ENCODE data around the gene BIRC2.

BIRC2 gene

DNA sequence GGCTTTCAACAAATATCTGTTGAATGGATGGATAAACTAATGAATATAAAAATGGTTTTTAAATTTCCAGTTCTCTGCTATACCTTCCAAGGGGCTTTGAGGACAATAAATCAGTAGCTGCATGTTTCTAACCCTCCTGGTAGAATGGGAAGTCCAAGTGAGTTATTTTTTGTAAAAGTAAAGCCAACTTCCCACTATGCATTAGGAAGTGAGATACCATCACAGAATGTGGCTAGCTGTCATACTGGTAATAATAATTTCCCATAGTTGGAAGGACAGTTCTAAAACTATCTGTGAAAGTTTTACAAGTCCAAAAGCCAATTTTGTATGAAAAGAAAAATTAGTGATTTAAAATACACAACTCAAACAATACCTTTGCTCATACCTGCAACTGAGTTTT, 55.5 kb downstream of the BIRC2 start:
- no peak for DNase-seq (ENCODE audit: low spot score)

DNA sequence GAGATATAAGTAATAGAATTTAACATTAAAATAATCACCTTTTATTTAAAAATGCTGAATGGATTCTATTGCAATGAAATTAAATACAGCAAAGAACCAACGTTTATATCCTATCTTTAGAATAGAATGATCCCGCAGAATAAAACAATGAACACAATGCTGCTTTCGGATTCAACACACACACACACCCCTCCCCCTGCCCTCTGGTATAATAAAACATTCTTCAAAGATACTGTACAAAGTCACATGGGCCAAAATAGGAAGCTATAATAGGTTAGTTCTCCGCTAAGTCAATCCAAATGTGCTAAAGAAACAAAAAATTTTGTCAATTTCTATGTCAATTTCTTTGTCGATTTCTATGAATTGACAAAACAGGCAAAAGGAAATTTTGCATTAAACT, 58.5 kb downstream of the BIRC2 start:
- DNase-seq (ENCODE audit: low spot score): no peak

DNA sequence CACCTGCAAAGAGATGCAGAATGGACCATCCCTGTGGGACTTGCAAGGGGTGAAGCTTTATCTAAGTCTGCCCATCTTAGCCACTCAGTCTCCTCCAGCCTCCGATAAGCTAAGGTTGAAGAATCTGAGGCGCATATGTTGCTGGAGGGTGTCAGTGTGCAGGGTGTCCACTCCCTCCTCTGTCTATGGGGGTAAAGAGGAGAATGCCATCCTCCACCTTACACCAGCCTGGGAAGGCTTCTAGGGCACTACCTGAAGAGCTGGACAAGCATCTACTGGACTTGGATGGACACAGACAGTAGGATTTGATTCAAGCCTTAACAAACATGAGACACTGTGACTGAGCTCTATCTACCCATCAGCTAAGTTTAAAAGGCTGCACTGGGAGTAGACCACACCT, 59.1 kb downstream of the BIRC2 start:
- DNase-seq (ENCODE audit: low spot score): no peak

DNA sequence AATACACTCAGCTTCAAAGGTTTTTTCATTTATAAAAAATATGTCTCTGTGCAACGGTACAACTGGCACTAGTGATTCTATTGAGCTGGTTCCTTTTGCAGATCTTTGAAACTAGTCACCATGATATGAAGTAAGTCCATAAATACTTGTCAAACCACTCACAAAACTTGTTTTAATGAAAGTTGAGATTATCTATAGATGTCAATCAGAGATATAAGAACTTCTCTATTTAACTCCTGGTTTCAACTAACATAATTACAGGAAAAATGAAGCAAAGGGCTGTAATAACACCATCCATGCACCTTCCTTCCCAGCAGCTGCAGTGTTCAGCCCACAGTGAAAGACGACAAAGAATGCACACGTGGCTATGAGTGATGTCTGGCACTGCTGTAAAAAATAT, 60.9 kb downstream of the BIRC2 start:
- DNase-seq (ENCODE audit: low spot score): no peak

DNA sequence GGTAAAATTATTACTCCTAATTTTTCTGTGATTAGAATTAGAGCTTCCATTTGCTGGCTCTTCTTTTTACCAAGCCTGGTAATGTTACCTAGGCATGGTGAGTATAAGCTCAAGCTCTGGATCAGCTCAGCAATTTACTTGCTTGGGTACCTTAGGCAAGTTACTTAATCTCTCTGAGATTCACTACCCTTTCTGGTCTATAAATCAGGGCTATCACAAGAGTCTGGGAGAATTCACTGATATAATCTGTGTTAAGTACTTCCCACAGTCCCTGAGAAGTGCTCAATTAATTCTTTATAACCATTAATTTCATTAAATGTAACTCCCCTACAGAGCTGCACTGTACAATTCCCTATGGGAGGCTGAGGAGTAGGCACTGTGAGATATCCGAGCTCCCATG, 61.3 kb downstream of the BIRC2 start:
- no peak for DNase-seq (ENCODE audit: low spot score)

DNA sequence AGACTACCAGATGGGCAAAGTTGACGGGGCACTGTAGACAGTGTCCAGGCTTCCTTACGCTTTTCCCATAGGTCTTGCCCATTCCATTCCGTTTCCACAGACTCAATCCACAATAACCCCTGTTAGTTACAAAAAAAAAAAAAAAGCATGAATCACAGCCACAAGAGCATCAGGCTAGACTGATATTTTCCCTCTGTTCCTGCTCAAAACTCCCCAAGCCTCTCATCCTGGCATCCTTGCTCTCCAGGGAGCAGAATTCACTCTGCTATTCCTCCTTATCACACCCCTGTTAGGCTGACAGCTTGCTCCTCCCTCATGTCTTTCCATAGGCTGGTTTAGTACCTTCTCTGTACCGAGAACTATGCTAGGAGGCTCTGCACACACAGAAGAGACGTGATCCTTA, 63.4 kb downstream of the BIRC2 start:
- DNase-seq (ENCODE audit: low spot score): no peak

DNA sequence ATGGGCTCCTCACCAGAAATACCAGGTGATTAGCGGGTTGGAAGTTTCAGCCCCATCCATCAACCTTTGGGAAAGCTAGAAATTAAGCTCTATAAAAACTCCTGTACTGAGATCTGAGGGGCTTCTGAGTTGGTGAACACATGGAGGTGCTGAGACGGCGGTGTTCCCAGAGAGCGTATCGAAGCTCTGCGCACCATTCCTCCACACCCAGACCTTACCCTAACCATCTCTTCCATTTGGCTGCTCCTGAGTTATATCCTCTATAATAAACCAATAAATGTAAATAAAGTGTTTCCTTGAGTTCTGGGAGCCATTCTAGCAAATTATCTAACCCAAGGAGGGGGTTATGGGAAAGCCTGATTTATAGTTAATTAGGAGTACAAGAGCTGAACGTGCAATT, 64.1 kb downstream of the BIRC2 start:
- DNase-seq (ENCODE audit: low spot score): no peak

DNA sequence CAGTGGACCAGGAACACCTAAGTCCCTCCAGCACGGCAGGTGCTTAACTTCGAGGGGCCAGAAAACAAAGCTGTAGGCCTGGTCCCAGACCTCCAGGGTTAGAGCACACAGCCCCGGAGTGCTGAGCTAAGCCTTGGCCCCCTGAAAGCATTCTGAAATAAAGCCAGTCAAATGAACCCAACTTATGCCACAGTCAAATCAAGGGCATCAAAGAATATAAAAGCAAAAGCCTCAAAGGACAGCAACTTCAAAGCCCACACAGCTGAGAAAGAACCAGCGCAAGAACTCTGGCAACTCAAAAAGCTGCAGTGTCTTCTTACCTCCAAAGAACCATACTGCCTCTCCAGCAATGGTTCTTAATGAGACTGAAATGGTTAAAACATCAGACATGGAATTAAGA, 66.5 kb downstream of the BIRC2 start:
- no peak for DNase-seq (ENCODE audit: low spot score)

DNA sequence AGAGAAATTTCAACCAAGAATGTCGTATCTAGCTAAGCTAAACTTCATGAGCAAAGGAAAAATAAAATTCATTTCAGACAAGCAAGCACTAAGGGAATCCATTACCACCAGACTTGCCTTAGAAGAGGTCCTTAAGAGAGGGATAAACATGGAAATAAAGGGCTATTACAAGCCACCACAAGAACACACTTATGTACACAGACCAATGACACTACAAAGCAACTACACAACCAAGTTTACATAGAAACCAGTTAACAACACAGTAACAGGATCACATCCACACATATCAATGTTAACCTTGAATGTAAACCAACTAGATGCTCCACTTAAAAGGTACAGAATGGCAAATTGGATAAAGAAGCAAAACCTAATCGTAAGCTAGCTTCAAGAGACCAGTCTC, 67.5 kb downstream of the BIRC2 start:
- no peak for DNase-seq (ENCODE audit: low spot score)

DNA sequence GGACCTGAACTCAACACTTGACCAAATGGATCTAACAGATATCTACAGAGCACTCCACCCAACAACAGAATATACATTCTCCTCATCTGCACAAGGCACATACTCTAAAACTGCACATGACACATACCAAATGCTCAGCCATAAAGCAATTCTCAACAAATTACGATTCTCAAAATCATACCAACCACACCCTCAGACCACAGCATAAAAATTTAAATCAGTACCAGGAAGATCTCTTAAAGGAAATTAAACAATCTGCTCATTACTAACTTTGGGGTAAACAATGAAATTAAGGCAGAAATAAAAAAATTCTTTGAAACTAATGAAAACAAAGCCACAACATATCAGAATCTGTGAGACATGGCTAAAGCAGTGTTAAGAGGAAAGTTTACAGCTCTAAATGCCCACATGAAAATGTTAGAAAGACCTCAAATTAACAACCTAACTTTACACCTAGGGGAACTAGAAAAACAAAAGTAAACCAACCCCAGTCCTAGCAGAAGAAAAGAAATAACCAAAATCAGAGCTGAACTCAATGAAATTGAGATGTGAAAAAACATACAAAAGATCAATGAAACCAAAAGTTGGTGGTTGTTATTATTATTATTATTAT, 68.4 kb downstream of the BIRC2 start:
- no peak for DNase-seq (ENCODE audit: low spot score)

DNA sequence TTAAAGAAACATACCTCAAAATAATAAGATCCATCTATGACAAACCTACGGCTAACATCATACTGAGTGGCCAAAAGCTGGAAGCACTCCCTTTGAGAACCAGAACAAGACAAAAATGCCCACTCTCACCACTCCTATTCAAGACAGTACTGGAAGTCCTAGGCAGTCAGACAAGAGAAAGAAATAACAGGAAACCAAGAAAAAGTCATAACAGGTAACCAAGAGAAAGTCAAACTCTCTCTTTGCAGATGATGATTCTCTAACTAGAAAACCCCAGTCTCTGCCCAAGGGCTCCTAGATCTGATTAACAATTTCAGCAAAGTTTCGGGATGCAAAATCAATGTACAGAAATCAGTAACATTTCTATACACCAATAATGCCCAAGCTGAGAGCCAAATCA, 70.0 kb downstream of the BIRC2 start:
- DNase-seq (ENCODE audit: low spot score): no peak

DNA sequence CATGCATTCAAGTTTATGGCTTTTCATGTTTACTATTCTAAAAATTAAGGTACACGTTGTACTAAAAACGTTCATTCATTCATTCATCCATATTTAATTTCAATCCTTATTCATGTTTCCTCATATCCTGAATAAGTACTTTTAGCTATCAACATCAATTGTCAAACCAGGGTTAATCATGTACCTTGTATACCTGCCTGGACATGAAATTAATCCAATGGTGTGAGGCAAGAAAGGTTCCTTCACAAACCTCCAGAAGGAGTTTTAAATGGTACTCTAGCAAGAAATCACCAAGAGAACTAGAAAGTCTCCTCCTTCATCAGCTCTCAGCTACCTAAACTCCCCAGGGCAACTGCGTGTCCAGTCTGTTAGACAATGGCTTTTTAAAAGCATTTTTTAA, 72.2 kb downstream of the BIRC2 start:
- no peak for DNase-seq (ENCODE audit: low spot score)

DNA sequence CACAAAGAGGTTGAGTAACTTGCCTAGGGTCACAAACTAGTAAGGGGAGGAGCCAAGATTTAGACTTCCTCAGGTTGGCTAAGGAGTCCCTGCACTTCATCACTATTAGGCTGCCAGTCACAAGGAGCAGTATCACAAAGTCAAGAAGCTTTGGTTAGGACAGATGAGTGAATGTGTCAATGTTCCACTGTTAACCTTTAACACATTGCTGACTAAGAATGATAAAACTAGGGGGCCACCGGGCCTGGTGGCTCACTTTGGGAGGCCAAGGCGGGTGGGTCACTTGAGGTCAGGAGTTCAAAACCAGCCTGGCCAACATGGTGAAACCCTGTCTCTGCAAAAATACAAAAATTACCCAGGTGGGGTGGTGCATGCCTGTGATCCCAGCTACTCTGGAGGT, 73.5 kb downstream of the BIRC2 start:
- DNase-seq (ENCODE audit: low spot score): no peak

DNA sequence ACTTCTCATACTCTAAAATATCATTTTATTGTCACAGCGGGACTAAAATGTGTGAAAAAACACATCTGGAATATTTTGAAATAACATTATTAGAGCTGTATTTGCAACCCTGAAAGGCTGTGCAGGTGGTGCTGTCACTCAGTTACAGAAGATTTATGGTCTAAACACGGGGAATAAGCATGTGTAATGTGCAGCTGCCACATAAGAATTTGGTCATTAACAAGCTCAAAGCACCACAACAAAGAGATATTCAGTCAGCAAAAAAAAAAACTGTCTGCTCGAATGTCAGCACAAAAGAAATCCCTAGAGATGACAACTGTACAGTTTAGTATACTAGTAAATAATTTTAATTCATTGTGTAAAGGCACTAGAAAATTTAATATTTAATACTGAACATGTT, 74.2 kb downstream of the BIRC2 start:
- DNase-seq (ENCODE audit: low spot score): no peak

DNA sequence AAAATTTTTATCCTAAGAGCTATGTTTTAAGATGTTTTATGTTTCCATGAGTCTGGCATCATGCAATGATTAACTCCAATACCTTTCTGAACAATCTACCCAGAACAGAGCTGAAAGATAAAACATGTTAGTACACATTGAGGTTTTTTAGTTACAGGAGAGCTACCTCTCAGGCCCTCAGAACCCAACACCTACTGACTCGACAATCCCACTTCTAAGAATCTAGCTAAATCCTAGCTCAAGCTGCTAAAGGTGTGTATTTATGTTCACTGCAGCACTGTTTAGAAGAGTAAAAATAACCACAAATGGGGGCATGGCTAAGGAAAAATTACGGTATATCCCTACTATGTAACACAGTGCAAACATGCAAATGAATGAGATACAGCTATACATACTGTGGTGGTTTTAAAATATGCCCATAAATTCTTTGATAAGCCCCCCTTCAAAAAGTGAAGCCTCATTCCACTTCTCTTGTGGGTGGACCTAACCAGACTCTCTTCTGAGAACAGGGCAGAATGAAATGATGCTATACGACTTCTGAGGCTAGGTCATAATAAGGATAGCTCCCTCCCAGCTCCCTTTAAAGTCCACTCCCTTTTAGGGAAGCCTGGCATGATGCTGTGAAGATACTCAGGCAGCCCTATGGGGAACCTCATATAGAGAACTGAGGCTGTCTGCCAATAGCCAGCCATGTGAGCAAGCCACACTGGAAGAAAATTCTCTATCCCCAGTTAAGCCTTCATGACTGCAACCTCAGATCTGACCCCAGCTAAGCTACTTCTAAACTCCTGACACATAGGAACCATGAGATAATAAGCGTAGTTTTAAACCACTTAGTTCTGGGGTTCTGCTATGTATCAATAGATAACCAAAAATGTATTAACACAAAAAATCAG, 76.1 kb downstream of the BIRC2 start:
- DNase-seq (ENCODE audit: low spot score): no peak

DNA sequence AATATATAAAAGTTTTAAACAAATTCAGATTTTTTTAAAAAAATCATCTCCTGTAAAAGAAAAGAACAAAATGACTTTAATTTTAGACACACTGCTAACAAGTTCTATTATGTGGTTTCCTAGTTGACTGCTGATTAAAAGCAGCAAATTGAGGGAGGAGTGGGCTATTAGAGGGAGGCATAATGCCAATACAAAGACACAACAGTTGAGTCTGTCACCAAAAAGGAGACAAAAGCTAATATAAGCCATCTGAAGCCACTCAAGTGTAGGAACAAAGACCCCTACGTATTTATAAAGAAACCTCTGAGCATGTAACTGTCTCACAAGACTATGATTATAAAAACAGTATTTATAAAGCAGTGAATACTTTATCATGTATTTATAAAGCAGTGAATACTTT, 76.9 kb downstream of the BIRC2 start:
- DNase-seq (ENCODE audit: low spot score): no peak

DNA sequence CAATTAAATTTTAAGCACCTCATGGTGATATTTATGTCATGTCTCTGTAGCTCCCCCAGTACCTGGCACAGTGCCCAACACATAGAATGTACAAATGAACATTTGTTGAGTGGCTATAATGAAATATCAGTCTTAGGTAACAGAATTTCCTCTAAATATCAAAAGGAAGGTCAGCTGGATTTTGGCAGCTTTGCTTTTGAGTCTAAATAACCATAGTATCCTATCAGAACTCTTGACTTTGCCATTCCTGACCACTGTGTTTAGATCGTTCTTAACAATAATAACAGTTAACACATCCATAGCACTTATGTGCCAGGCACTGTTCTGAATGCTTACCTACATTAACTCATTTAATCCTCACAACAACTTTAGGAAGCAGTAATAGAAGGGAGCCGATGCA, 79.0 kb downstream of the BIRC2 start:
- no peak for DNase-seq (ENCODE audit: low spot score)

DNA sequence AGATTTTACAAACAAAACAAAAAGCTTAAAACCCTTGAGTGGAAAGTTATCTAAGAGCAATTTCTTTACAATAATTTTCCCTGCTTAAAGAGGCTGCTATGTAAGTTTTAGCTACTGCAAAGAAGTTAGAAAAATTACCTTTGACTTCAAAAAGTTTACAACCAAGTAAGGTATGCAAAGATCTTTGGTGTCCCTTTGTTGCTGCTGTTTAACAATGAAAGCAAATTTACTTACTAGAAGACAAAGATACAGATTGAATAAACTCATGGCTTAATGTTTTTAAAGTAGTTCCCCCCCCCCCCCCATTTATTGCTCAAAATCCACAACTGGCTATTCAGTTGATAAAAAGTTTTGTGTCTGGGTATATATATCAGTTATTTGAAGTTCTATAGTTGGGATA, 79.6 kb downstream of the BIRC2 start:
- no peak for DNase-seq (ENCODE audit: low spot score)

DNA sequence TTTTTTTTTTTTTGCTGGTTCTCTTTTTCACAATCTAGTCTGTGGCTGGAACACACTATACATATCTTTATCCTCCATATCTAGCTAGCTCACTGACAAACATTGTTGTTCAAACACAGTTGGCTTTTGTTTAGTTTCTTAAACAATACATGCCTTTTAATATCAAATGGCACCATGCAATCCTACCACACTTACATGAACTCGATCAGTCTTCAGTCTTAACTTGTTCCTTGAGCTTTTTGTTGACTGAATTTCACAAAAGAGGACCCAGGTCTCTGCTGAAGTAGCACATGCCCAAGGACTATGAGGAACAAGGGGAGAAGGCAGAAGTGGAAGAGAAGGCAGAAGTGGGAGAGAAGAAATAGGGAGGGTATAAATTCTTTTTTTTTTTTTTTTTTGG, 80.1 kb downstream of the BIRC2 start:
- DNase-seq (ENCODE audit: low spot score): no peak
